COLO668 (cell line): Measurements from ENCODE around the gene AGAP1.

Source experiments
- DNase-seq: peaks from one replicate; lab custom pipeline; 2025; ENCODE audit not compliant: unreplicated experiment; lab: John Stamatoyannopoulos, UW

AGAP1 gene

GRCh38 chr2:236106761-236107160 is 612.9 kb downstream of the AGAP1 start:
- no peak for DNase-seq

- DNase-seq: no peak
These were observed 613.7 kb downstream of the AGAP1 start for GRCh38 chr2:236107536-236107935.

GRCh38 chr2:236107942-236108625 is 614.2 kb downstream of the AGAP1 start:
- no peak for DNase-seq

- DNase-seq: no peak
These were observed 615.2 kb downstream of the AGAP1 start for GRCh38 chr2:236109061-236109460.

- DNase-seq: no peak
These were observed 615.6 kb downstream of the AGAP1 start for GRCh38 chr2:236109473-236109872.

- no peak for DNase-seq
These were observed 618.6 kb downstream of the AGAP1 start for GRCh38 chr2:236112466-236112865.

- DNase-seq: no peak
These were observed 619.6 kb downstream of the AGAP1 start for GRCh38 chr2:236113425-236113824.

GRCh38 chr2:236113948-236114347 is 620.1 kb downstream of the AGAP1 start:
- DNase-seq: no peak

- no peak for DNase-seq
These were observed 621.1 kb downstream of the AGAP1 start for GRCh38 chr2:236114959-236115358.

GRCh38 chr2:236117401-236117800 is 623.6 kb downstream of the AGAP1 start:
- DNase-seq: no peak

- peak; percentile 9 for DNase-seq
These were observed 624.0 kb downstream of the AGAP1 start for GRCh38 chr2:236117861-236118269.

- DNase-seq: no peak
These were observed 625.2 kb downstream of the AGAP1 start for GRCh38 chr2:236119003-236119402.

- DNase-seq: no peak
These were observed 625.6 kb downstream of the AGAP1 start for GRCh38 chr2:236119476-236119875.

GRCh38 chr2:236120141-236120601 is 626.3 kb downstream of the AGAP1 start:
- DNase-seq: no peak

- DNase-seq: no peak
These were observed 627.0 kb downstream of the AGAP1 start for GRCh38 chr2:236120829-236121228.

- DNase-seq: no peak
These were observed 627.7 kb downstream of the AGAP1 start for GRCh38 chr2:236121546-236121945.

GRCh38 chr2:236122236-236122635 is 628.4 kb downstream of the AGAP1 start:
- DNase-seq: no peak

- no peak for DNase-seq
These were observed 629.9 kb downstream of the AGAP1 start for GRCh38 chr2:236123716-236124115.

GRCh38 chr2:236124182-236124893 is 630.5 kb downstream of the AGAP1 start:
- no peak for DNase-seq

- no peak for DNase-seq
These were observed 631.7 kb downstream of the AGAP1 start for GRCh38 chr2:236125541-236125940.

GRCh38 chr2:236127010-236127409 is 633.2 kb downstream of the AGAP1 start:
- DNase-seq: no peak

GRCh38 chr2:236128321-236128720 is 634.5 kb downstream of the AGAP1 start:
- no peak for DNase-seq

- no peak for DNase-seq
These were observed 636.1 kb downstream of the AGAP1 start for GRCh38 chr2:236129935-236130334.
